ENCODE data around the gene NDRG4.

NDRG4 gene

GRCh38 chr16:58499615-58500351, at the start of gene NDRG4:
TSS of gene NDRG4 (plus strand) at chr16:58500143. CDS start at chr16:58500249, 106 bp downstream.
- peak in 1 of 2 experiments; percentile 7 for DNase-seq

GRCh38 chr16:58450590-58450989, 49.4 kb upstream of the NDRG4 start:
- no peak for DNase-seq

- no peak for DNase-seq
Observed at GRCh38 chr16:58451265-58451689, 48.7 kb upstream of the NDRG4 start.

GRCh38 chr16:58451945-58452401, 48.0 kb upstream of the NDRG4 start:
- no peak for DNase-seq

- no peak for DNase-seq
Observed at GRCh38 chr16:58452640-58453039, 47.3 kb upstream of the NDRG4 start.

GRCh38 chr16:58454178-58454577, 45.8 kb upstream of the NDRG4 start:
- no peak for DNase-seq

GRCh38 chr16:58454856-58455255, 45.1 kb upstream of the NDRG4 start:
- no peak for DNase-seq

- no peak for DNase-seq
Observed at GRCh38 chr16:58455750-58456149, 44.2 kb upstream of the NDRG4 start.

GRCh38 chr16:58456193-58456592, 43.8 kb upstream of the NDRG4 start:
- no peak for DNase-seq

GRCh38 chr16:58458606-58459343, 41.2 kb upstream of the NDRG4 start:
- no peak for DNase-seq

GRCh38 chr16:58459344-58460218, 40.4 kb upstream of the NDRG4 start:
- peak in 1 of 2 experiments; percentile 2 for DNase-seq

GRCh38 chr16:58460219-58460610, 39.7 kb upstream of the NDRG4 start:
- DNase-seq: no peak

GRCh38 chr16:58461056-58461455, 38.9 kb upstream of the NDRG4 start:
- DNase-seq: no peak

GRCh38 chr16:58461640-58462039, 38.3 kb upstream of the NDRG4 start:
- no peak for DNase-seq

GRCh38 chr16:58462089-58462488, 37.9 kb upstream of the NDRG4 start:
- DNase-seq: no peak

- DNase-seq: no peak
Observed at GRCh38 chr16:58462499-58462996, 37.4 kb upstream of the NDRG4 start.

GRCh38 chr16:58462997-58463941, 36.7 kb upstream of the NDRG4 start:
- no peak for DNase-seq

- no peak for DNase-seq
Observed at GRCh38 chr16:58464047-58464915, 35.7 kb upstream of the NDRG4 start.

- no peak for DNase-seq
Observed at GRCh38 chr16:58464916-58465731, 34.8 kb upstream of the NDRG4 start.

- DNase-seq: no peak
Observed at GRCh38 chr16:58465817-58466216, 34.1 kb upstream of the NDRG4 start.

Measured in SW 1271 (cell line).